ENCODE data around the gene EDN2.

EDN2 gene

GRCh38 chr1:41437011-41437355 is 47.5 kb downstream of the EDN2 start:
- Histone ChIP-seq H3K9me3 (ENCODE audit: control insufficient read depth, insufficient read depth, low read length) (no peaks in the 10 kb centered on the region), H3F3A (ENCODE audit: control insufficient read depth, insufficient read depth) (no peaks in the 10 kb centered on the region), H3K4me1 (ENCODE audit: control insufficient read depth, low read length) (no peaks in the 10 kb centered on the region), H3K27ac (ENCODE audit: low read depth, low read length) (no peak overlapping the region), H3K4me3 (ENCODE audit: low read length) (no peak overlapping the region), H3K79me2 (ENCODE audit: control insufficient read depth, low read length) (no peaks in the 10 kb centered on the region), H3K36me3 (ENCODE audit: control insufficient read depth, low read length) (no peaks in the 10 kb centered on the region), H3K4me2 (ENCODE audit: low read length) (no peak overlapping the region), H3K27me3 (ENCODE audit: control insufficient read depth, low read length) (peaks cover 5% of the 10 kb centered on the region), H3K9me2 (replicated peaks; ENCODE audit: control insufficient read depth, low read length) (no peaks in the 10 kb centered on the region), H4K20me1 (ENCODE audit: control insufficient read depth, insufficient read depth, low read depth, low read length) (no peaks in the 10 kb centered on the region)
- TF ChIP-seq CTCF (IDR thresholded peaks at IDR 0.05; ENCODE audit: low read depth, low read length, poor library complexity, severe bottlenecking) (no peak), EZH2phosphoT487 (IDR thresholded peaks at IDR 0.05; ENCODE audit: borderline replicate concordance, low read length) (no peak)

DNA sequence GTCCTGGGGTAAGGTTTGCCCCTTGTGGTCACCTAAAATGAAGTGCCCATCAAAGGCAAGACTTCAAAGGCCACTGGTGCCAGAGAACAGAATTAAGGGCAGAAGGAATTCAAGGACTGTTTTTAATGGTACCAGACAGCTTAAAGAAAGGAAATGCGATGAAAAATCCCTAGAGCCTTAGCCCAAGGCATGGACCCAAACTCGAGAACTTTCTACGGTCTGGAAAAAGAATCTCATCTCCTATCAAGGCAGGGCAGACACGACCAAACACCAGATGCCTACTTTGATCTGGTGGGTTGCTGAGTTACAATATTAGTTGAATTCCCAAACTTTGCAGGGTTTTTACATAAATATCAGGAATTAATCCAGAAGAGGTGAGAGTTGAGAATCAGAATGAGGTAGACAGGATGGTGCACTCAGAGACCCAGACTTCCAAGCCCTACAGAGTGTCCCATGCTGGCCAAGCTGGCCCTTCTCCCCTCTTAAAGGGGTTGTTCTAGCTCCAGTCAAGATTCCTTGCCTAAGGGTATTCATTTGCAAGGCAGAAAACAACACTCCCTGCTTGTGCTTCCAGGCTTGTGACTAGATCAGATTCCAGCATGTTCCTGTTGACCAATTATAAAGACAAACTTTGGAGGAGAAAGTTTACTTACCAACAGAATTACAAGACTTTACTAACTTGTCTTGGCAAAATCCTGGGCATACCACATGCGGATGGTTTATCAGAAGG is 48.0 kb downstream of the EDN2 start:
- no peak overlapping the region for H3K4me2 ChIP-seq (ENCODE audit: low read length)
- no peaks in the 10 kb centered on the region for H3K36me3 ChIP-seq (ENCODE audit: control insufficient read depth, low read length)
- H3K4me1 ChIP-seq (ENCODE audit: control insufficient read depth, low read length): no peaks in the 10 kb centered on the region
- no peaks in the 10 kb centered on the region for H3K79me2 ChIP-seq (ENCODE audit: control insufficient read depth, low read length)
- H3K27ac ChIP-seq (ENCODE audit: low read depth, low read length): no peak overlapping the region
- peaks cover 5% of the 10 kb centered on the region for H3K27me3 ChIP-seq (ENCODE audit: control insufficient read depth, low read length)
- TF ChIP-seq CTCF (IDR thresholded peaks at IDR 0.05; ENCODE audit: low read depth, low read length, poor library complexity, severe bottlenecking) (no peak), EZH2phosphoT487 (IDR thresholded peaks at IDR 0.05; ENCODE audit: borderline replicate concordance, low read length) (no peak)
- no peaks in the 10 kb centered on the region for H3F3A ChIP-seq (ENCODE audit: control insufficient read depth, insufficient read depth)
- H3K9me3 ChIP-seq (ENCODE audit: control insufficient read depth, insufficient read depth, low read length): no peaks in the 10 kb centered on the region
- no peaks in the 10 kb centered on the region for H3K9me2 ChIP-seq (replicated peaks; ENCODE audit: control insufficient read depth, low read length)
- no peak overlapping the region for H3K4me3 ChIP-seq (ENCODE audit: low read length)
- H4K20me1 ChIP-seq (ENCODE audit: control insufficient read depth, insufficient read depth, low read depth, low read length): no peaks in the 10 kb centered on the region

- H3K79me2 ChIP-seq (ENCODE audit: control insufficient read depth, low read length): no peaks in the 10 kb centered on the region
- no peaks in the 10 kb centered on the region for H3K9me2 ChIP-seq (replicated peaks; ENCODE audit: control insufficient read depth, low read length)
- no peaks in the 10 kb centered on the region for H3K9me3 ChIP-seq (ENCODE audit: control insufficient read depth, insufficient read depth, low read length)
- H3K4me1 ChIP-seq (ENCODE audit: control insufficient read depth, low read length): no peaks in the 10 kb centered on the region
- TF ChIP-seq EZH2phosphoT487 (IDR thresholded peaks at IDR 0.05; ENCODE audit: borderline replicate concordance, low read length): no peak
- no peak for TF ChIP-seq CTCF (IDR thresholded peaks at IDR 0.05; ENCODE audit: low read depth, low read length, poor library complexity, severe bottlenecking)
- no peak overlapping the region for H3K4me2 ChIP-seq (ENCODE audit: low read length)
- H4K20me1 ChIP-seq (ENCODE audit: control insufficient read depth, insufficient read depth, low read depth, low read length): no peaks in the 10 kb centered on the region
- H3K36me3 ChIP-seq (ENCODE audit: control insufficient read depth, low read length): no peaks in the 10 kb centered on the region
- no peaks in the 10 kb centered on the region for H3F3A ChIP-seq (ENCODE audit: control insufficient read depth, insufficient read depth)
- H3K27ac ChIP-seq (ENCODE audit: low read depth, low read length): no peak overlapping the region
- H3K4me3 ChIP-seq (ENCODE audit: low read length): no peak overlapping the region
- peaks cover 5% of the 10 kb centered on the region for H3K27me3 ChIP-seq (ENCODE audit: control insufficient read depth, low read length)
These were observed 48.8 kb downstream of the EDN2 start for GRCh38 chr1:41435570-41436178.

All from DOHH2 (cell line).